ENCODE data around the gene RELA.

GRCh38 chr11:65657426-65657825, 5.3 kb downstream of the RELA start:
- no peak for TF ChIP-seq POLR2AphosphoS5 (IDR thresholded peaks at IDR 0.05; ENCODE audit: borderline replicate concordance, low read depth, low read length)
- no peak for TF ChIP-seq EZH2 (IDR thresholded peaks at IDR 0.05)
- TF ChIP-seq FOXP2 (optimal IDR thresholded peaks at IDR 0.05; ENCODE audit: control extremely low read depth, extremely low read length, insufficient read depth) = no peak

Data from SK-N-MC (cell line).